HEK293 (cell line): ENCODE data around the gene TLE1.

ENCODE experiments used
- CTCF ChIA-PET: fragments of 350-600 bp; formaldehyde crosslinking; extraction: SDS; loops from one replicate; lab custom pipeline; 2021; ENCODE audit warnings: antibody characterized with exemption; lab: Yijun Ruan, JAX
- POLR2A ChIA-PET: fragments of 300-600 bp; formaldehyde crosslinking; extraction: SDS; loops from one replicate; lab custom pipeline; 2020; ENCODE audit warnings: antibody characterized with exemption, inconsistent platforms; lab: Yijun Ruan, JAX
- H3K27ac ChIP-seq: fragments of 200-500 bp; sonication (Bioruptor generic); 2 replicates; pipeline ENCODE4 v1.5.1; 2014; ENCODE audit warnings: low read depth, low read length, control low read depth, inconsistent platforms; ENCODE audit errors: extremely low read depth
- H3K36me3 ChIP-seq, 2 experiments: fragments of 200-500 bp in 1 of 2; sonication (Bioruptor generic) in 1 of 2; 1 replicate in 1 of 2; 2 replicates in 1 of 2; pipeline ENCODE4 v1.5.1; 2014 to 2017; ENCODE audit warnings: inconsistent platforms in 2 of 2, low read length in 2 of 2; ENCODE audit not compliant: control insufficient read depth in 2 of 2, insufficient read depth in 1 of 2
- H3K4me1 ChIP-seq: fragments of 200-500 bp; sonication (Bioruptor generic); 2 replicates; pipeline ENCODE4 v1.5.1; 2014; ENCODE audit warnings: mild to moderate bottlenecking, low read length, inconsistent platforms; ENCODE audit not compliant: control insufficient read depth, insufficient read depth
- H3K4me3 ChIP-seq: 2 replicates; pipeline ENCODE4 v1.5.1; 2011; ENCODE audit warnings: low read depth, mild to moderate bottlenecking, control low read depth, low read length, moderate library complexity
- H3K9me3 ChIP-seq: fragments of 200-500 bp; sonication (Bioruptor generic); 2 replicates; pipeline ENCODE4 v1.5.1; 2014; ENCODE audit warnings: low read depth, low read length, inconsistent platforms; ENCODE audit not compliant: control insufficient read depth, insufficient read depth
- GLIS2 ChIP-seq: fragments of 450-650 bp; formaldehyde crosslinking; IDR thresholded peaks from 2 replicates; pipeline ENCODE4 v1.5.1; 2016; ENCODE audit warnings: missing biosample characterization, missing genetic modification characterization
- HIC1 ChIP-seq: fragments of 450-650 bp; formaldehyde crosslinking; IDR thresholded peaks from 2 replicates; pipeline ENCODE4 v1.5.1; 2016; ENCODE audit warnings: missing biosample characterization, missing genetic modification characterization
- HOXA7 ChIP-seq: sonication (generic); formaldehyde crosslinking; IDR thresholded peaks from 2 replicates; pipeline ENCODE4 v1.8.1; 2022; ENCODE audit warnings: missing genetic modification reagents, borderline replicate concordance
- KLF16 ChIP-seq: fragments of 450-650 bp; formaldehyde crosslinking; IDR thresholded peaks from 2 replicates; pipeline ENCODE4 v1.5.1; 2017; ENCODE audit warnings: missing biosample characterization, missing genetic modification characterization
- KLF9 ChIP-seq: fragments of 450-650 bp; formaldehyde crosslinking; IDR thresholded peaks from 2 replicates; pipeline ENCODE4 v1.5.1; 2016; ENCODE audit warnings: missing biosample characterization, missing genetic modification characterization, low read depth
- REST ChIP-seq: fragments of 450-650 bp; formaldehyde crosslinking; IDR thresholded peaks from 2 replicates; pipeline ENCODE4 v1.5.1; 2016; ENCODE audit warnings: missing biosample characterization, missing genetic modification characterization
- SCRT2 ChIP-seq: fragments of 450-650 bp; formaldehyde crosslinking; IDR thresholded peaks from 2 replicates; pipeline ENCODE4 v1.5.1; 2016; ENCODE audit warnings: missing biosample characterization, missing genetic modification characterization
- ZBTB6 ChIP-seq: fragments of 450-650 bp; formaldehyde crosslinking; IDR thresholded peaks from 2 replicates; pipeline ENCODE4 v1.5.1; 2017; ENCODE audit warnings: missing biosample characterization, missing genetic modification characterization
- ZFP69B ChIP-seq: fragments of 450-650 bp; formaldehyde crosslinking; IDR thresholded peaks from 2 replicates; pipeline ENCODE4 v1.5.1; 2016; ENCODE audit warnings: missing biosample characterization, missing genetic modification characterization
- ZIC2 ChIP-seq: fragments of 450-650 bp; formaldehyde crosslinking; IDR thresholded peaks from 2 replicates; pipeline ENCODE4 v1.5.1; 2016; ENCODE audit warnings: missing biosample characterization, missing genetic modification characterization
- ZNF10 ChIP-seq: fragments of 450-650 bp; formaldehyde crosslinking; IDR thresholded peaks from 2 replicates; pipeline ENCODE4 v1.5.1; 2017; ENCODE audit warnings: missing biosample characterization, missing genetic modification characterization
- ZNF23 ChIP-seq: fragments of 450-650 bp; formaldehyde crosslinking; IDR thresholded peaks from 2 replicates; pipeline ENCODE4 v1.5.1; 2016; ENCODE audit warnings: missing biosample characterization, missing genetic modification characterization, borderline replicate concordance
- ZNF362 ChIP-seq: fragments of 450-650 bp; formaldehyde crosslinking; IDR thresholded peaks from 2 replicates; pipeline ENCODE4 v1.5.1; 2016; ENCODE audit warnings: missing biosample characterization, missing genetic modification characterization
- ZNF416 ChIP-seq: fragments of 450-650 bp; formaldehyde crosslinking; IDR thresholded peaks from 2 replicates; pipeline ENCODE4 v1.5.1; 2016; ENCODE audit warnings: missing biosample characterization, missing genetic modification characterization
- ZNF48 ChIP-seq: fragments of 450-650 bp; formaldehyde crosslinking; IDR thresholded peaks from 2 replicates; pipeline ENCODE4 v1.5.1; 2016; ENCODE audit warnings: missing biosample characterization, missing genetic modification characterization
- ZNF596 ChIP-seq: fragments of 450-650 bp; IDR thresholded peaks from 2 replicates; pipeline ENCODE4 v1.5.0; 2018; ENCODE audit warnings: missing biosample characterization, mild to moderate bottlenecking, missing genetic modification characterization, moderate library complexity
- ZNF626 ChIP-seq: fragments of 450-650 bp; sonication (Bioruptor Pico); formaldehyde crosslinking; IDR thresholded peaks from 2 replicates; pipeline ENCODE4 v1.5.1; 2018; ENCODE audit warnings: missing biosample characterization, missing genetic modification characterization, inconsistent platforms
- ZSCAN18 ChIP-seq: fragments of 450-650 bp; formaldehyde crosslinking; IDR thresholded peaks from 2 replicates; pipeline ENCODE4 v1.5.1; 2016; ENCODE audit warnings: missing biosample characterization, missing genetic modification characterization

TLE1 gene

GRCh38 chr9:81559197-81559596, 130.2 kb downstream of the TLE1 start (continued):
- TF ChIP-seq ZIC2 (tag by site-specific recombination), result no peak

GRCh38 chr9:81558091-81558830, 131.1 kb downstream of the TLE1 start:
- Histone ChIP-seq H3K27ac (no peak overlapping the region), H3K36me3 (no peaks in the 10 kb centered on the region), H3K4me1 (no peaks in the 10 kb centered on the region; the same call in 1 of the 2 replicates), H3K9me3 (no peaks in the 10 kb centered on the region), H3K4me3 (no peak overlapping the region)
- POLR2A ChIA-PET, result no interaction called here
- CTCF ChIA-PET, result no interaction called here
- TF ChIP-seq KLF16 (tag by site-specific recombination) (no peak), ZBTB6 (tag by site-specific recombination) (no peak), HIC1 (tag by site-specific recombination) (no peak), ZNF48 (tag by site-specific recombination) (no peak), ZNF626 (tag by site-specific recombination) (no peak)

GRCh38 chr9:81557452-81558090, 131.8 kb downstream of the TLE1 start:
- H3K4me1 ChIP-seq, result no peaks in the 10 kb centered on the region; the same call in 1 of the 2 replicates
- no peaks in the 10 kb centered on the region for H3K9me3 ChIP-seq
- no peak overlapping the region for H3K27ac ChIP-seq
- H3K36me3 ChIP-seq, result no peaks in the 10 kb centered on the region
- ChIA-PET POLR2A (no interaction called here), CTCF (interaction anchor here (0.7 kb wide), 1 partner anchor 405 kb away, joined by 3 read pairs; no protein-coding TSS in a partner anchor)
- H3K4me3 ChIP-seq, result no peak overlapping the region
- no peak for TF ChIP-seq ZNF596
- TF ChIP-seq SCRT2 (tag by site-specific recombination), result no peak
- no peak for TF ChIP-seq ZNF10 (tag by site-specific recombination)
- no peak for TF ChIP-seq GLIS2 (tag by site-specific recombination)
- TF ChIP-seq ZSCAN18 (tag by site-specific recombination), result no peak
- TF ChIP-seq ZNF362 (tag by site-specific recombination), result no peak
- no peak for TF ChIP-seq KLF9
- TF ChIP-seq HOXA7 (CRISPR knock-in tag), result no peak
- TF ChIP-seq ZNF23 (tag by site-specific recombination), result no peak
- TF ChIP-seq ZFP69B (tag by site-specific recombination), result no peak
- TF ChIP-seq REST (tag by site-specific recombination), result no peak
- no peak for TF ChIP-seq ZNF416
